Astrocyte of the spinal cord (primary cell): ENCODE results near the gene RMI2.
A peak's percentile ranks its signal among the peaks of the same experiment; 100 is the strongest.

Experiments
- DNase-seq: peaks from one replicate; pipeline ENCODE4 v3.0.0; 2011; ENCODE audit warnings: low read depth, low spot score
- H3K4me3 ChIP-seq: 2 replicates; pipeline ENCODE4 v1.5.1; 2011; ENCODE audit warnings: low read depth, mild to moderate bottlenecking, low read length, moderate library complexity
- CTCF ChIP-seq: IDR thresholded peaks from 2 replicates; pipeline ENCODE4 v1.5.1; 2012; ENCODE audit warnings: low read depth, mild to moderate bottlenecking, low read length, inconsistent platforms
- in situ Hi-C: cut with HindIII; loops from 2 replicates; pipeline ENCODE4 v1.10.0; 2017; ENCODE audit warnings: low sequenced_read_pairs

RMI2 gene

DNA sequence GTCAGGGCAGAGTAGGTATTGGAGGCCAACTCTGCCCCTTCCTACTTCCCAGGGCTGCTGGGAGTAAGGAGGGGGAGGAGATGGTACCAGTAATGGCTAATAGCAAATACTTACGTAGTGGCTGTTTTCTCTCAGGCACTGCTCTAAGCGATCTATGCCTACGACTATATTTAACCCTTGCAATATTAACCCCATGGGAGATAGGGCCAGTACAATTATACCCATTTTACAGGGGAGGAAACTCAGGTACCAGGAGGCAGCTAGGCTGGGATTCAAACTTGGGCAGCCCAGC, 50.6 kb downstream of the RMI2 start:
- in situ Hi-C loops, result no loop called here
- TF ChIP-seq CTCF, result no peak
- no peak for DNase-seq
- H3K4me3 ChIP-seq, result no peak overlapping the region

DNA sequence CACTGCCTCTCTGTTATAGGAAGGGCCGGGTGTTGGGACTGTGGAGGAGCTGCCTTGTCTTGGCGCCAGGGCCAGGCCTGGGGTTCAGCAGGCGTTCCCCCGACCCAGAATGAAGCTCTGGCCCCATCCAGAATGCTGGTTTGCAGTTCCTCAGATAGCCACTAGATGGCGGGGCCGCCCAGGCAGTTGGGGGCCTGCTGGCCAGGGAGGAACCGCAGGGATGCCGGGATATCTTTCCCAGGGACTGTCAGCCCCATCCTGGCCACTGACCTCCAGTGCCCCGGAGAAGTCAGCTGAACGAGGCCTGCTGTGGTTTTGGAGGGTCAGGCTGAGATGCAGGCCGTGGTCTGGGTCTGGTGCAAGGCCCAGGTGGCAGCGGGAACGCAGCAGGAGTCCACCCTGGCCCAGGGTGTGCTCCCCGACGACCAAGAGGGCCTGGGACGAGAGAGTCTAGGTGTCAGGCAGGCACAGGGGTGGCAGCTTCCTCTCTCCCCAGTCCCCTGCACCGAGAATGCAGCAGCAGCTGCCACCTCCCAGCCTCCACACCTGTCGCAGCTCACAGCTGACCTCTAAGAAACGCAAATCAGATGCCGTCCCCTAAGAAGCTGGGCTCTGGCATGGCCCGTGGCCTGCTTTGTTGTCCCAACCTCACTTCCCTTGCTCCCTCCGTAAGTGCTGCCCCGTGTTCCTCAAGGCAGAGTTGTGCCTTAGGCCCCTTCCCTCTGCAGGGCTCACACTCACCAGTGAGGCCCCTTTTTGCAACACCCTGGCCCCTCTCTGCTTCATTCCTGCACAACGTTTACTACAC, 51.2 kb downstream of the RMI2 start:
- no peak overlapping the region for H3K4me3 ChIP-seq
- in situ Hi-C loops, result no loop called here
- TF ChIP-seq CTCF, result peak; percentile 98
- DNase-seq, result peak; percentile 56

GRCh38 chr16:11398136-11398535, 52.9 kb downstream of the RMI2 start:
- no peak for TF ChIP-seq CTCF
- DNase-seq, result no peak
- no peak overlapping the region for H3K4me3 ChIP-seq
- in situ Hi-C loops, result no loop called here

DNA sequence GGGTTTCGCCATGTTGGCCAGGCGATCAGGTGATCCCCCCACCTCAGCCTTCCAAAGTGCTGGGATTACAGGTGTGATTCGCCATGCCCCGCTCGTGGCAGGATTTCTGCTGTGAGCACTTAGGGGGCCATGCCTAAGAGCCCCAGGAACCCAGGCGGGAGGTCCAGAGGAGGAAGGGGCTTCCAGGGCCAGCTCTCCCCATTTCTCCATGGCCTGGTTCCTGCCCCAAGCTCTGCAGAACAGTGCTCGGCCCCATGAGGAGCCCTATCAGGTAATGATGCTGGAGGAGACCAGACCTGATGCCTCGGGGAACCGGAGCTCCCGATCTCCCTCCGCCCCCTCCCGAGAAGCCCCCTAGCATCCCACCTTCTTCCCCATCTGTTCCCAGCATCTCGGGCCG, 53.6 kb downstream of the RMI2 start:
- in situ Hi-C loops, result no loop called here
- no peak for TF ChIP-seq CTCF
- no peak overlapping the region for H3K4me3 ChIP-seq

DNA sequence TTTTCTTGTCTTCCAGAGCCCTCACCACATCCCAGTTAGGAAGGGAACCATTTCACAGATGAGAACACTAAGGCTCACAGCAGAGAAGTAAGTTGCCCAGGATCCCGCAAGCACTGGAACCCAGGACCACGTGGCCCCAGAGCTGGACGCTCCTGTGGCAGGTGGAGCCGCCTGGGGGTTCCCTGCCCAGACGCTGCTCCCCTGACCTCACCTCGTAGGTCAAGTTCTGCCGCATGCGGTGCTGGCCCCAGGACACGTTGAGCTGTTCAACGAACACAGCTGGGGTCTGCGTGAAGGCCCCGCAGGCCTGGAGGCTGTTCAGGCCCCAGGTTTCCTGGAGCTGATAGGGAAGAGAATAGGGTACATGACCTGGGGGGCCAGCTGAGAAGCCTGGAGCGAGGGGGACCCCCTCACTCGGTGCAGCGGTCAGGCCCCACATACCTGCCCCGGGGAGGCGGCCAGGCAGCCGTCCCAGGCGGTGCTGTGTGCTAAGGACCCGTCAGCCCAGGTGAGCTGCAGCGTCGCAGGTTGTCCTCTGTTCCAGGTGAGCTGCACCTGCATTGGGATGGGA, 54.1 kb downstream of the RMI2 start:
- no peak for DNase-seq
- TF ChIP-seq CTCF, result no peak
- no peak overlapping the region for H3K4me3 ChIP-seq
- in situ Hi-C loops, result no loop called here

More for the DNA sequence above, 53.6 kb downstream of the RMI2 start:
- no peak for DNase-seq

DNA sequence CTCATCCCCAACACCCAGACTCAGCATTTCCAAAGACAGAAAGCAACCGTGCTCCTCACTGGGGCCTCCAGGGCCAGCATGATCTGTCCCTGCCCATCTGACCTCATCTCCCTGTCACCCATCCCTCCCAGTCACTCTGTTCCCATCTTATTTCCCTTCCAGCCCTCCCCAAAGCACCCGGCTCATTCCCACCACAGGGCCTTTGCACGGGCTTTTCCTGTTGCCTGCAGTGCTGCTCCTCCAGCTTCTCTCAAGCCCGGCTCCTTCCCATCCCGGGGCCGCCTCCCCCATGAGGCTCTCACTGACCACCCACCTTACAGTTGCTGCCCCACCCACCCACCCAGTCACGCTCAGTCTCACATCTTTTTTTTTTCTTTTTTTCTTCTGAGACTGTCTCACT, 54.8 kb downstream of the RMI2 start:
- TF ChIP-seq CTCF, result no peak
- in situ Hi-C loops, result no loop called here
- H3K4me3 ChIP-seq, result no peak overlapping the region
- DNase-seq, result no peak
